OCI-LY1 (cell line): ENCODE data around the gene OR10X1.

Experiments used
- EZH2 ChIP-seq: fragments of 200-600 bp; sonication (generic), shearing (Covaris generic); IDR thresholded peaks from 2 replicates; pipeline ENCODE4 v1.8.0; 2017; ENCODE audit warnings: borderline replicate concordance, mixed run types, mild to moderate bottlenecking, antibody characterized with exemption, low read length, moderate library complexity, mixed read lengths
- TF ChIP-seq, protein P1 (sequence below): fragments of 200-600 bp; sonication (generic), shearing (Covaris generic); IDR thresholded peaks from 2 replicates; pipeline ENCODE4 v1.5.1; 2017; ENCODE audit warnings: mild to moderate bottlenecking, antibody characterized with exemption, low read length, moderate library complexity, mixed read lengths

DNA sequence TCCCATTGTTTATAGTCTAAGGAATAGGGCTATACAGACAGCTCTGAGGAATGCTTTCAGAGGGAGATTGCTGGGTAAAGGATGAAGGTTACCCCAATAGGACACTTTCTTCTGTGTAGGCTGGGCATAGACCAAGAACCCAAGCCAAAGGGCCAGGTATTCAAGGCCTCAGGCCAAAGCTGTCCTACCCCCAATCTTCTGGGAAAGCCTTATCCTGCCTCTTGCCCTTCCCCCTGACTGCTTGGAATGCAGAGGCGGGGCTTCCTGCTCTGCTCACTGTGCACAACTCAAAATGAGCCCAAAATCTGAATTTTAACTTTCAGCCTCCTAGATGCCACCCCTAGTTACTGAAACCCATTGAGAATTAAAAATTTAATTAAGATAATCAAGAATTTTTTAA, 27.6 kb upstream of the OR10X1 start:
- TF ChIP-seq, protein P1, sequence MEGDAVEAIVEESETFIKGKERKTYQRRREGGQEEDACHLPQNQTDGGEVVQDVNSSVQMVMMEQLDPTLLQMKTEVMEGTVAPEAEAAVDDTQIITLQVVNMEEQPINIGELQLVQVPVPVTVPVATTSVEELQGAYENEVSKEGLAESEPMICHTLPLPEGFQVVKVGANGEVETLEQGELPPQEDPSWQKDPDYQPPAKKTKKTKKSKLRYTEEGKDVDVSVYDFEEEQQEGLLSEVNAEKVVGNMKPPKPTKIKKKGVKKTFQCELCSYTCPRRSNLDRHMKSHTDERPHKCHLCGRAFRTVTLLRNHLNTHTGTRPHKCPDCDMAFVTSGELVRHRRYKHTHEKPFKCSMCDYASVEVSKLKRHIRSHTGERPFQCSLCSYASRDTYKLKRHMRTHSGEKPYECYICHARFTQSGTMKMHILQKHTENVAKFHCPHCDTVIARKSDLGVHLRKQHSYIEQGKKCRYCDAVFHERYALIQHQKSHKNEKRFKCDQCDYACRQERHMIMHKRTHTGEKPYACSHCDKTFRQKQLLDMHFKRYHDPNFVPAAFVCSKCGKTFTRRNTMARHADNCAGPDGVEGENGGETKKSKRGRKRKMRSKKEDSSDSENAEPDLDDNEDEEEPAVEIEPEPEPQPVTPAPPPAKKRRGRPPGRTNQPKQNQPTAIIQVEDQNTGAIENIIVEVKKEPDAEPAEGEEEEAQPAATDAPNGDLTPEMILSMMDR, result no peak
- no peak for TF ChIP-seq EZH2
